Measurements from ENCODE around the gene PRDM1.

The PRDM1 gene

GRCh38 chr6:106079961-106080762 lies 6.0 kb upstream of the PRDM1 start:
- no peak for DNase-seq (ENCODE audit: low spot score in 2 of 2)

GRCh38 chr6:106080763-106081095 lies 5.4 kb upstream of the PRDM1 start:
- Histone ChIP-seq H3K9me3 (no peaks in the 10 kb centered on the region), H3K36me3 (replicated peaks) (no peaks in the 10 kb centered on the region), H3K4me3 (no peak overlapping the region), H3K4me1 (no peaks in the 10 kb centered on the region), H3K27me3 (ENCODE audit: low read depth) (no peaks in the 10 kb centered on the region; the same call in 1 of the 2 replicates)
- in situ Hi-C loops (cut with MboI; ENCODE audit: low sequenced_read_pairs) = no loop called here
- no peak for DNase-seq (ENCODE audit: low spot score in 2 of 2)

More at GRCh38 chr6:106079961-106080762, 6.0 kb upstream of the PRDM1 start:
- no peaks in the 10 kb centered on the region for H3K36me3 ChIP-seq (replicated peaks)
- no peaks in the 10 kb centered on the region; the same call in 1 of the 2 replicates for H3K27me3 ChIP-seq (ENCODE audit: low read depth)
- no peaks in the 10 kb centered on the region for H3K9me3 ChIP-seq
- in situ Hi-C loops (cut with MboI; ENCODE audit: low sequenced_read_pairs) = no loop called here
- no peaks in the 10 kb centered on the region for H3K4me1 ChIP-seq
- no peak overlapping the region for H3K4me3 ChIP-seq

GRCh38 chr6:106081715-106082114 lies 4.4 kb upstream of the PRDM1 start:
- in situ Hi-C loops (cut with MboI; ENCODE audit: low sequenced_read_pairs) = no loop called here
- Histone ChIP-seq H3K36me3 (replicated peaks) (no peaks in the 10 kb centered on the region), H3K27me3 (ENCODE audit: low read depth) (no peaks in the 10 kb centered on the region; the same call in 1 of the 2 replicates), H3K4me3 (no peak overlapping the region), H3K4me1 (peaks cover 3% of the 10 kb centered on the region), H3K9me3 (no peaks in the 10 kb centered on the region)
- DNase-seq (ENCODE audit: low spot score in 2 of 2) = no peak

GRCh38 chr6:106082735-106083398 lies 3.3 kb upstream of the PRDM1 start:
- in situ Hi-C loops (cut with MboI; ENCODE audit: low sequenced_read_pairs) = no loop called here
- Histone ChIP-seq H3K27me3 (ENCODE audit: low read depth) (no peaks in the 10 kb centered on the region; the same call in 1 of the 2 replicates), H3K36me3 (replicated peaks) (no peaks in the 10 kb centered on the region), H3K4me3 (no peak overlapping the region), H3K9me3 (no peaks in the 10 kb centered on the region), H3K4me1 (peaks cover 12% of the 10 kb centered on the region)
- no peak for DNase-seq (ENCODE audit: low spot score in 2 of 2)

- in situ Hi-C loops (cut with MboI; ENCODE audit: low sequenced_read_pairs) = no loop called here
- no peak for DNase-seq (ENCODE audit: low spot score in 2 of 2)
- peaks cover 12% of the 10 kb centered on the region for H3K4me1 ChIP-seq
- no peaks in the 10 kb centered on the region for H3K36me3 ChIP-seq (replicated peaks)
- H3K27me3 ChIP-seq (ENCODE audit: low read depth) = no peaks in the 10 kb centered on the region; the same call in 1 of the 2 replicates
- H3K9me3 ChIP-seq = no peaks in the 10 kb centered on the region
- H3K4me3 ChIP-seq = no peak overlapping the region
Measured at GRCh38 chr6:106083618-106084017, 2.5 kb upstream of the PRDM1 start.

GRCh38 chr6:106084106-106084988 lies 1.8 kb upstream of the PRDM1 start:
- peaks cover 12% of the 10 kb centered on the region for H3K4me1 ChIP-seq
- no peaks in the 10 kb centered on the region; the same call in 1 of the 2 replicates for H3K27me3 ChIP-seq (ENCODE audit: low read depth)
- no peak overlapping the region for H3K4me3 ChIP-seq
- peak; percentile 24 to 62 for DNase-seq (ENCODE audit: low spot score in 2 of 2)
- no peaks in the 10 kb centered on the region for H3K36me3 ChIP-seq (replicated peaks)
- in situ Hi-C loops (cut with MboI; ENCODE audit: low sequenced_read_pairs) = no loop called here
- no peaks in the 10 kb centered on the region for H3K9me3 ChIP-seq

- peaks cover 12% of the 10 kb centered on the region for H3K4me1 ChIP-seq
- H3K27me3 ChIP-seq (ENCODE audit: low read depth) = no peaks in the 10 kb centered on the region; the same call in 1 of the 2 replicates
- no peaks in the 10 kb centered on the region for H3K36me3 ChIP-seq (replicated peaks)
- H3K4me3 ChIP-seq = no peak overlapping the region
- in situ Hi-C loops (cut with MboI; ENCODE audit: low sequenced_read_pairs) = no loop called here
- DNase-seq (ENCODE audit: low spot score in 2 of 2) = no peak
- no peaks in the 10 kb centered on the region for H3K9me3 ChIP-seq
Measured at GRCh38 chr6:106084989-106085691, 996 bp upstream of the PRDM1 start.

GRCh38 chr6:106085692-106085983 lies 498 bp upstream of the PRDM1 start:
- in situ Hi-C loops (cut with MboI; ENCODE audit: low sequenced_read_pairs) = no loop called here
- no peaks in the 10 kb centered on the region for H3K9me3 ChIP-seq
- peak overlapping the region; percentile 28 for H3K4me3 ChIP-seq
- no peaks in the 10 kb centered on the region; the same call in 1 of the 2 replicates for H3K27me3 ChIP-seq (ENCODE audit: low read depth)
- H3K36me3 ChIP-seq (replicated peaks) = no peaks in the 10 kb centered on the region
- peaks cover 12% of the 10 kb centered on the region for H3K4me1 ChIP-seq
- DNase-seq (ENCODE audit: low spot score in 2 of 2) = no peak

- Histone ChIP-seq H3K36me3 (replicated peaks) (no peaks in the 10 kb centered on the region), H3K4me1 (peaks cover 12% of the 10 kb centered on the region), H3K4me3 (peak overlapping the region; percentile 28), H3K27me3 (ENCODE audit: low read depth) (no peaks in the 10 kb centered on the region), H3K9me3 (no peaks in the 10 kb centered on the region)
- DNase-seq (ENCODE audit: low spot score in 2 of 2) = no peak
- in situ Hi-C loops (cut with MboI; ENCODE audit: low sequenced_read_pairs) = no loop called here
Measured at GRCh38 chr6:106086814-106087175, 659 bp downstream of the PRDM1 start.

- H3K9me3 ChIP-seq = no peaks in the 10 kb centered on the region
- no peaks in the 10 kb centered on the region for H3K27me3 ChIP-seq (ENCODE audit: low read depth)
- in situ Hi-C loops (cut with MboI; ENCODE audit: low sequenced_read_pairs) = no loop called here
- no peak overlapping the region for H3K4me3 ChIP-seq
- peak; percentile 40 to 60 for DNase-seq (ENCODE audit: low spot score in 2 of 2)
- no peaks in the 10 kb centered on the region for H3K36me3 ChIP-seq (replicated peaks)
- peaks cover 12% of the 10 kb centered on the region for H3K4me1 ChIP-seq
Measured at GRCh38 chr6:106087548-106088325, 1.6 kb downstream of the PRDM1 start.

GRCh38 chr6:106090001-106090400 lies 3.9 kb downstream of the PRDM1 start:
- in situ Hi-C loops (cut with MboI; ENCODE audit: low sequenced_read_pairs) = no loop called here
- no peaks in the 10 kb centered on the region for H3K27me3 ChIP-seq (ENCODE audit: low read depth)
- peaks cover 12% of the 10 kb centered on the region for H3K4me1 ChIP-seq
- no peaks in the 10 kb centered on the region for H3K36me3 ChIP-seq (replicated peaks)
- no peaks in the 10 kb centered on the region for H3K9me3 ChIP-seq
- DNase-seq (ENCODE audit: low spot score in 2 of 2) = no peak
- H3K4me3 ChIP-seq = no peak overlapping the region

- no peak for DNase-seq (ENCODE audit: low spot score in 2 of 2)
- in situ Hi-C loops (cut with MboI; ENCODE audit: low sequenced_read_pairs) = no loop called here
- Histone ChIP-seq H3K4me3 (no peak overlapping the region), H3K9me3 (no peaks in the 10 kb centered on the region), H3K27me3 (ENCODE audit: low read depth) (no peaks in the 10 kb centered on the region), H3K4me1 (peaks cover 9% of the 10 kb centered on the region), H3K36me3 (replicated peaks) (no peaks in the 10 kb centered on the region)
Measured at GRCh38 chr6:106092279-106092678, 6.1 kb downstream of the PRDM1 start.

All from HAP-1 (cell line).